ENCODE results near the gene KCNIP1. TPM values are rescaled to one million over a fixed set of nuclear protein-coding genes. Genes with fewer than 3 reads are reported as not detected.

Gene KCNIP1
- total RNA-seq, 2 donors from 2014 or later = 1.6 to 13.5 TPM

- intact Hi-C loops (cut with DNase I) = no loop called here
- 79% methylated on average over 4 of the region's 4 CpGs for WGBS
- DNase-seq (ENCODE audit: low spot score) = no peak
- TF ChIP-seq POLR2A (IDR thresholded peaks at IDR 0.05) = no peak
- no peak for TF ChIP-seq CTCF (IDR thresholded peaks at IDR 0.05)
- no peak for TF ChIP-seq POLR2AphosphoS5 (IDR thresholded peaks at IDR 0.05)
- H3K9me3 ChIP-seq = no peaks in the 10 kb centered on the region
- H3K4me1 ChIP-seq (replicated peaks) = no peaks in the 10 kb centered on the region
- no peak overlapping the region for H3K27ac ChIP-seq
- H3K4me3 ChIP-seq = no peak overlapping the region
- no peaks in the 10 kb centered on the region for H3K36me3 ChIP-seq
- H3K27me3 ChIP-seq (replicated peaks; ENCODE audit: insufficient read depth) = peaks cover 5% of the 10 kb centered on the region
Observed at GRCh38 chr5:170720179-170720578, 216.4 kb downstream of the KCNIP1 start.

GRCh38 chr5:170720984-170721383 lies 217.2 kb downstream of the KCNIP1 start:
- no peak for DNase-seq (ENCODE audit: low spot score)
- TF ChIP-seq POLR2AphosphoS5 (IDR thresholded peaks at IDR 0.05) (no peak), CTCF (IDR thresholded peaks at IDR 0.05) (no peak), POLR2A (IDR thresholded peaks at IDR 0.05) (no peak)
- intact Hi-C loops (cut with DNase I) = no loop called here

GRCh38 chr5:170721681-170722080 lies 217.9 kb downstream of the KCNIP1 start:
- no peak for DNase-seq (ENCODE audit: low spot score)
- Histone ChIP-seq H3K36me3 (no peaks in the 10 kb centered on the region), H3K4me1 (replicated peaks) (no peaks in the 10 kb centered on the region), H3K4me3 (no peak overlapping the region), H3K9me3 (no peaks in the 10 kb centered on the region), H3K27me3 (replicated peaks; ENCODE audit: insufficient read depth) (peaks cover 5% of the 10 kb centered on the region), H3K27ac (no peak overlapping the region)
- intact Hi-C loops (cut with DNase I) = no loop called here
- WGBS = 92% methylated on average over 6 of the region's 6 CpGs
- TF ChIP-seq POLR2A (IDR thresholded peaks at IDR 0.05) = no peak
- no peak for TF ChIP-seq CTCF (IDR thresholded peaks at IDR 0.05)
- no peak for TF ChIP-seq POLR2AphosphoS5 (IDR thresholded peaks at IDR 0.05)

More at GRCh38 chr5:170720984-170721383, 217.2 kb downstream of the KCNIP1 start:
- H3K27me3 ChIP-seq (replicated peaks; ENCODE audit: insufficient read depth) = peaks cover 5% of the 10 kb centered on the region
- H3K9me3 ChIP-seq = no peaks in the 10 kb centered on the region
- no peak overlapping the region for H3K27ac ChIP-seq
- no peak overlapping the region for H3K4me3 ChIP-seq
- no peaks in the 10 kb centered on the region for H3K36me3 ChIP-seq
- H3K4me1 ChIP-seq (replicated peaks) = no peaks in the 10 kb centered on the region
- WGBS = 59% methylated on average over 1 of the region's 1 CpG

- H3K36me3 ChIP-seq = no peaks in the 10 kb centered on the region
- H3K4me1 ChIP-seq (replicated peaks) = no peaks in the 10 kb centered on the region
- intact Hi-C loops (cut with DNase I) = no loop called here
- no peaks in the 10 kb centered on the region for H3K9me3 ChIP-seq
- no peak for DNase-seq (ENCODE audit: low spot score)
- no peak for TF ChIP-seq POLR2AphosphoS5 (IDR thresholded peaks at IDR 0.05)
- TF ChIP-seq CTCF (IDR thresholded peaks at IDR 0.05) = no peak
- no peak for TF ChIP-seq POLR2A (IDR thresholded peaks at IDR 0.05)
- no peak overlapping the region for H3K27ac ChIP-seq
- WGBS = 85% methylated on average over 3 of the region's 3 CpGs
- peaks cover 5% of the 10 kb centered on the region for H3K27me3 ChIP-seq (replicated peaks; ENCODE audit: insufficient read depth)
- no peak overlapping the region for H3K4me3 ChIP-seq
Observed at GRCh38 chr5:170722316-170722715, 218.5 kb downstream of the KCNIP1 start.

- intact Hi-C loops (cut with DNase I) = no loop called here
- Histone ChIP-seq H3K36me3 (no peaks in the 10 kb centered on the region), H3K27ac (no peak overlapping the region), H3K4me3 (no peak overlapping the region), H3K9me3 (no peaks in the 10 kb centered on the region), H3K4me1 (replicated peaks) (no peaks in the 10 kb centered on the region), H3K27me3 (replicated peaks; ENCODE audit: insufficient read depth) (no peaks in the 10 kb centered on the region)
- no peak for DNase-seq (ENCODE audit: low spot score)
- WGBS = 86% methylated on average over 1 of the region's 1 CpG
- no peak for TF ChIP-seq POLR2A (IDR thresholded peaks at IDR 0.05)
- TF ChIP-seq POLR2AphosphoS5 (IDR thresholded peaks at IDR 0.05) = no peak
- TF ChIP-seq CTCF (IDR thresholded peaks at IDR 0.05) = no peak
Observed at GRCh38 chr5:170731052-170731451, 227.2 kb downstream of the KCNIP1 start.
